Endometrial microvascular endothelial cells (primary cell): ENCODE data around the gene IPO4. TPM values are rescaled to one million over a fixed set of nuclear protein-coding genes. Genes with fewer than 3 reads are reported as not detected.
"Not testable (repeated sequence)": the region's sequence is repeated elsewhere in the genome, so short reads cannot be mapped to it uniquely, and the experiment has no call there.

ENCODE experiments used
- in situ Hi-C: cut with HindIII; loops from 2 replicates; pipeline ENCODE4 v1.10.0; 2017; ENCODE audit warnings: low sequenced_read_pairs, low pct_unique_long_range_greater_than_20kb; ENCODE audit errors: inconsistent ontology term
- total RNA-seq: library from RNA; depleted of rRNA; stranded (reverse); fragments of >200 nt; gene quantifications from one replicate; pipeline ENCODE4 v1.2.3, GENCODE V29; 2015; ENCODE audit errors: inconsistent ontology term

IPO4 gene
- total RNA-seq, 1 donor from 2014 or later: 85.0 TPM

DNA sequence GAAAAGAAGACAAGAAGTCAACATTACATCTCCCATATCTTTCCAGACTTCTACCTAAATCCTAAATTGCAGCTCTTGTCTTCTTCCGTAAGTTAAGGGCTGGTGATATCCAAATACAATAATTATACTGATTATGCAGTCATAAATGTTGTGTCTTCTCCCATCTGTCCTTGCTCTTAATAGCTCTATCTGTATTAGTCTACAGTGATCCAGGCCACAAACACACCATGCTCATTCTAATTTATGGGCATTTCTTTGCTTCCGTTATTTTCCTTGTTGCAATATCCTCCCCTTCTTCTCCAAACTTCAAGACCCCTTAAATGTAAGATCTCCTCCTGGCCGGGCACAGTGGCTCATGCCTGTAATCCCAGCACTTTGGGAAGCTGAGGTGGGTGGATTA lies 30.9 kb upstream of the IPO4 start:
- in situ Hi-C loops: no loop called here

DNA sequence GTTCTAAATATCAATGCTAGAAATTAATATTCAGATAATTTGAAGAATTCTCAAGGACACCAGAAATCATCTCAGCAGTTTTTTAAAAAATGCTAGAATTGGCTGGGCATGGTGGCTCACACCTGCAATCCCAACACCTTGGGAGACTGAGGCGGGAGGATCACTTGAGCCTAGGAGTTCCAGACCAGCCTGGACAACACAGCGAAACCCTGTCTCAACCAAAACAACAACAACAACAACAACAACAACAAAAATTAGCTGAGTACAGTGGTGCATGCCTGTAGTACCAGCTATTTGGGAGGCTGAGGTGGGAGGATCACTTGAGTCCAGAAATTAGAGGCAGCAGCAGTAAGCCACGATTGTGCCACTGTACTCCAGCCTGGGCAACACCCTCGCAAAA lies 30.5 kb upstream of the IPO4 start:
- in situ Hi-C loops: no loop called here

DNA sequence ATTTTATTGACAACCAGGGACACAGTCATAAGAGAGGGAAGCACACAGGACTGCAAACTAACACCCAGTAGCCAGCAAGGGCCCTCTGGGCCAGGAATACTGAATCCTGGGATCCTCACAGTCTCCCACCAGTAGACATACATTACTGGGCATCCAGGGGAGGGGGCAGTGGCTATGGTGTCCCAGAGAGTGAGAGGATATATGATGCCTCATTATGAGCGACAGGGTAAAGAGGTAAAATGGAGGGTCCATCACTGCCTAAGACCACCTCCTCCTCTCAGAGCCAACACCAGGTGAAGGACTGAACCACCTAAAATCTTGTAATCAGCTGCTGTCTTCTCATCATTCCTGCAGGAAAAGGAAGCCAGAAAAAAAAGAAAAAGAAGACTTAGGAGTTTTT lies 28.3 kb upstream of the IPO4 start:
- in situ Hi-C loops: not testable (repeated sequence)

DNA sequence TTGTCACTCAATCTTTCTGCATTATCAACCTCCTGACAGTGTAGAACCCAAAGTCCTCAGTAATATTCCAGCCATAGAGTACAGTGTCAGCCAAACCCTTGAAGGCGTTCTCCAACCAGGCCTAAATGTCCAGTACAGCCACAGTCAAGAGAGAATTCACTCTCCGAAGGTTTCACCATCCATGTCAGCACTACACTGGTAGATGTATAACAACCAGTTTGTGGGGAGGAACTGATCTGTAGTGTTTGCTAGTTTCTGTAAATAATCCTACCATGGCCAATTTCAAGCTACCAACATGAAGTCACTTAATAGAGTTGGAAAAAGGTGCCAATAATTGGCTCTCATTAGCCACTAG lies 27.7 kb upstream of the IPO4 start:
- in situ Hi-C loops: no loop called here

DNA sequence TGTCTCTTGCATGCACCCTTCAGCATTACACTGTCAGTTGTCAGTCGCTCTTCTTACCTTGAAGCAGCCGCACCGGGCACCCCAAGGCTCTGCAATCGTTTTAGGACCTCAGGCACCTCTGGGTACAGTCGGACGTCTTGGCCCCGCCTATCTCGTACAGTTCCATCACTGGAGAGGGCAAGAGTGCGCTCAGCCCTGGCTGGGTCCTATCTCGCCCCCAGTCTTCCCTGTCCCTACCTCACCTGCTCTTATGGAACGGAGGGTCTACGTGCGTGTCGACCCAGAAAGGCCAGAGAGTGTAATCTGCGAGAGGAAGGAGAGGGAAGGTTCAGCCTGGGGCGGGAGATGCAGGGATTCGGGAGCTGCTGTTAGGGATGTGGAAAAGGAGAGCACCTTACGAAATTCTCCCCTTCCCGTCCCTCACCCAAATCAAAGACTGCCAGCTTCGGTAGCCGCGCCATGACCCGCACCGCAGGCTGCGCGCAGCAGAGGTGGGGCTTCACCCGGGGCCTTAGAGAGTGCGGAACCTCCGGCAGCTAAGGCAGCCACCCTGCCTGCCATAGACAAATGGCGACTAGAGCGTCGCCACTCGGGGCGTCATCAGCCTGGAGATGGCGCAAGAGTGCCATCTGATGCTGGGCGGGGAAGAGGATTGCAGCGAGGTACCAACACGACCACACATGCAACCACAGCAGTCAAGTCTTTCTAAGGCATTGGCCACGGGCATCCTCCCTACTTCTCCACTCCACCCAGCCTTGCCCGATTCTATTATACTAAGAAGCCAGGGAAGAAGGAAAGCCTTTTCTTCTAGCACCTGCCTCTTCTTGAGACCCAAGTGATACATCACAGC lies 27.1 kb upstream of the IPO4 start, which contains the start of gene MDP1:
Gene MDP1 (minus strand): TSS at position 572 of the 850 bp plus-strand sequence. CDS start 111 bp downstream, at position 461.
- in situ Hi-C loops: no loop called here

DNA sequence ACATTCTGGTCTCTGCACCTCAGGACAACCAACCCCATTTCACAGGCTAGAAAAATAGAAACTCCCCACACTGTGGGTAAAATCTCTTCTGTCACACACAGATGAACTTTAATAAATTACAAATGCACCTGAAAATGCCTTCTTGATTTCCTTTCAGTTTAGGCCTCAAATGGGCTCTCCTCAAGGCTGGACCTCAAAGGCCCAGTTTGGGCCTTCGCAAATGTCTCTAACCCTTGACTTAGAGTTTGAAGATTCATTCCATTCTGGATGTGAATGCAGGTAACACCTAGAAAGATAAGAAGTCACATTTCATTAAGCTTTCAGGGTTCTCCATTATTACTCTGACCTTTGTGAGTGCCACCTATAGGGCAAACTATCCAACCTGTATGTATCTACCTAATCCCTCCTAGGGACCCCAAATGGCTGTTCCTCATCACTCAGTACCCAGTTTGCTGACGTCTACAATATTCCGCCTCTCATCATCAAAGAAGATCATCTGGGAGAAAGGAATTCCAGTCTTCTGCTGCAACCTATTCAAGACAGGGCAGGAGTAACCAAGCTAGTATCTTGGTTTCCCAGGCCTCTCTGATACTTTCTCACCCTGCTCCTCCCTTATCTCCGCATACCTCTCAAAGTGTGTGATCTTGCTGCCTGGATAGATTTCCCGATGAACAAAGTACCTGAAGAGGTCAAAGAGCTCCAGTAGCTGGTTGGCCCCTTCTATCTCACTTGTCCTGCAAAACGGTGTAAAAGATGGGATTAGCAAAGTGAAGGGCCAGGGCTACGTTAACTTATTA lies 25.4 kb upstream of the IPO4 start:
- in situ Hi-C loops: no loop called here

DNA sequence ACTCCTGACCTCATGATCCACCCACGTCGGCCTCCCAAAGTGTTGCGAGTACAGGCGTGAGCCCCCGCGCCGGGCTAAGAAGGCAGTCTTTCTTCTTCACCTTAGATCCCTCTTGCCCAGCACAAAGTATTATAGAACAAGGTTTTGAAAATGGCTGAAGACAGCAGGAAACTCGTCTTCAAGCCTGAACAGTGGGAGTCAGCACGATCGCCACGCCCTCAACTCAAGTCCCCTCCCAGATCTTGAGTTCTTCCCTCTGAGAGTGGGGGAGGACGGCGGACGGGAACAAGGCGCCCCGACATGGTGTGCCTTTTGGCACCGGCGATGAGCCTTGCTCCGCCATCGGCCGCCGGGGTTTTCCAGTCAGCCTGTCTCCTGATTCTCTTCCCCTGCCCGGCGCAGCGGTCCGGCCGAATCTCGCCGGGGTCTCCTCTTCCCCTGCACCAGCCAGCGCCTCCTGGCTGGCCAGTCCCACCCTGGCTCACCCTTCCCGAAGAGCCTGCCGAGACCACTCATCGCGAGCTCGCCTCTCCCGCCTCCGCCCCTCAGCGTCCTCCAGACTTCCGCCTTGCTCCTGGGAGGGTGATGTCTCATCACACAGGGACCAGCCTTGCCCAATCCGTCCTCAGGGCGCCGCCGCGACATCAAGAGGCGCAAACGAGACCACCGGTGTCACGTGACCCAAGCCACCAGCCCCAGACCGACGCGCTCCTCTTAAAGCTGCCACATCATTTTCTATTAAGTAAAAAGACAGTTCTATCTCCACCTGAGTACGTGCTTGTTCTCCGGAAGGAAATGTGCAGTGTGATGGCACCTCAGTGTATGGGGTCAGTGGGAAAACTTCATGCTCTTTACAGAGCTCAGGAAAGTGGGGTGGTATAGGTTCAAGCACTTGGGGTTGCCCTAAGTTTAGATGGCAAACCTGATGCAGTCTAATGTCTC lies 24.6 kb upstream of the IPO4 start, which contains the start of gene CHMP4A:
Gene CHMP4A (minus strand): TSS at position 565 of the 942 bp plus-strand sequence. CDS start 49 bp downstream, at position 516.
- in situ Hi-C loops: no loop called here

DNA sequence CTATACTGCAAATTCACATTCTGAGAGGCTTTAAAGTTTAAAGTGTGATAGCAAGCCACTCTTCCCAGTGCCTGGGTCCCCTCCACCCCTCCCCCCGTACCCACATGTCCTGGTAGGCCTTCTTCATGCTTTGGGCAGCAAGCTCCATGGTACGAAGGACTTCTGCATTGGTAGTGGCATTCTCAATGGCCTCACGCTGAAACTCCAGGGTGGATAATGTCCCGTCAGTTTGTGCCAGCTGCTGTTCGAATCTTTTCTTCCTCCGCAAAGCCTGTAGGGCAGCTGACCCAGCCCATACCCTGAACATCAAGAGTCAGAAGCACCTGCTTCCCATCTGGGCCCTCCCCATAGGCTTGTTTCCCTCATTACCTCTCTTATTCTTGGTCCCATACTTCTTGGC lies 22.7 kb upstream of the IPO4 start:
- in situ Hi-C loops: no loop called here

DNA sequence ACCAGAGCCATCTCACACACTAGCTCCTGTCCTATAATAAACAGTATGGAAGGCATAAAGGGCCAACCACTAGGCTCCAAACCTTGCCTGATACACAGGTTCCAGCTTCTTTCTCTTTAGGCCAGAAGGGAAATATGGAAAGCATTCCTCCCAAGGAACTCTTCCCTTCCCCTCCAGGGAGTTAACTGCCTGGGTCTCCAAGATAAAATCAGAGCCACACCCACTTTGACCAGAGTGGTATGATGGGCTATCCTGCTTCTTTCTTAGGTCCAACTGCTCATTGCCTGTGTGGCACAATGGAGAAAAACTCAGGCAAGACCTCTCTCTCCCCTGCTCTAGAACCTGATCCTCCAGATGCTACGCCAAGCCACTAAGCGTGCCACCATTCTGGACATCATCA lies 19.0 kb upstream of the IPO4 start:
- in situ Hi-C loops: loop anchor here (10.0 kb wide), 1 partner anchor 87 kb away; the partner anchor contains the start of genes DHRS1 and NOP9

DNA sequence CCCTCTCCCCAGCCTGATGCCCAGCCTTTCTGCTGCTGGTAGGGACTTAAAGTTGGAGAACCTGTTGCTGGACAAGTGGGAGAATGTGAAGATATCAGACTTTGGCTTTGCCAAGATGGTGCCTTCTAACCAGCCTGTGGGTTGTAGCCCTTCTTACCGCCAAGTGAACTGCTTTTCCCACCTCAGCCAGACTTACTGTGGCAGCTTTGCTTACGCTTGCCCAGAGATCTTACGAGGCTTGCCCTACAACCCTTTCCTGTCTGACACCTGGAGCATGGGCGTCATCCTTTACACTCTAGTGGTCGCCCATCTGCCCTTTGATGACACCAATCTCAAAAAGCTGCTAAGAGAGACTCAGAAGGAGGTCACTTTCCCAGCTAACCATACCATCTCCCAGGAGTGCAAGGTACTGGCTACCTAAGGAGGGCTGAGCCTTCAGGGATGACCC lies 18.5 kb upstream of the IPO4 start:
- in situ Hi-C loops: loop anchor here (10.0 kb wide), 1 partner anchor 88 kb away; the partner anchor contains the start of genes DHRS1 and NOP9

DNA sequence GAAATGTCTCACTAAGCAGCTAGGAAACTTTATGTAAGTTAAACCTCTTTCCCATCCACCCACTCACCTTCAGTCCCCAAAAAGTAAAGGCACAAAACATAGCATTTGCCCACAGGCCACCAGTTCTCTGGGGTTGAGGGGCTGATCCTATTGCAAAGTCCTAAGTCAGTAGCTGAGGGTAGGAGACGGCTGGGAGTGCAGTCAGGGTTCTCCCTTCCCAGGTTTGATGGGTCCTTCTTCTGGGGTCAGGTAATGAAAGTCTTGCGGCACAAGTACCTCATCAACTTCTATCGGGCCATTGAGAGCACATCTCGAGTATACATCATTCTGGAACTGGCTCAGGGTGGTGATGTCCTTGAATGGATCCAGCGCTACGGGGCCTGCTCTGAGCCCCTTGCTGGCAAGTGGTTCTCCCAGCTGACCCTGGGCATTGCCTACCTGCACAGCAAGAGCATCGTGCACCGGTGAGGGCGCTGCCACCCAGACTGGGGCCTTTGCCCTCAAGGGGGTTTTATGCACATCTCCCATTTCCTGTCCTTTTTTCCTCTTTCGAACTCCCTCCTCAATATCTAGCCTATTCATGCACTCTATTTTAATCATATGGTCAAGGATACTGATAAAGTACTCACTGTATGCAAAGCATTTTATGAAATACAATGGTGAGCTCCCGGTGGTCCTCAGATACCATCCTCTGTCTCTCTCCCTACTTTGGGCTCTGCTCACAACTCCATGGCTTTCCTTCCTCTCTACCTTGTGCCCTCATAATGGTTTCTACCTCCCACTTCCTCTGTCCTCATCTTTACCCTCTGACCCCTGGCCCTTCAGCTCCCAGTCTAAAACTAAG lies 17.9 kb upstream of the IPO4 start:
- in situ Hi-C loops: loop anchor here (10.0 kb wide), 1 partner anchor 88 kb away; the partner anchor contains the start of genes DHRS1 and NOP9

DNA sequence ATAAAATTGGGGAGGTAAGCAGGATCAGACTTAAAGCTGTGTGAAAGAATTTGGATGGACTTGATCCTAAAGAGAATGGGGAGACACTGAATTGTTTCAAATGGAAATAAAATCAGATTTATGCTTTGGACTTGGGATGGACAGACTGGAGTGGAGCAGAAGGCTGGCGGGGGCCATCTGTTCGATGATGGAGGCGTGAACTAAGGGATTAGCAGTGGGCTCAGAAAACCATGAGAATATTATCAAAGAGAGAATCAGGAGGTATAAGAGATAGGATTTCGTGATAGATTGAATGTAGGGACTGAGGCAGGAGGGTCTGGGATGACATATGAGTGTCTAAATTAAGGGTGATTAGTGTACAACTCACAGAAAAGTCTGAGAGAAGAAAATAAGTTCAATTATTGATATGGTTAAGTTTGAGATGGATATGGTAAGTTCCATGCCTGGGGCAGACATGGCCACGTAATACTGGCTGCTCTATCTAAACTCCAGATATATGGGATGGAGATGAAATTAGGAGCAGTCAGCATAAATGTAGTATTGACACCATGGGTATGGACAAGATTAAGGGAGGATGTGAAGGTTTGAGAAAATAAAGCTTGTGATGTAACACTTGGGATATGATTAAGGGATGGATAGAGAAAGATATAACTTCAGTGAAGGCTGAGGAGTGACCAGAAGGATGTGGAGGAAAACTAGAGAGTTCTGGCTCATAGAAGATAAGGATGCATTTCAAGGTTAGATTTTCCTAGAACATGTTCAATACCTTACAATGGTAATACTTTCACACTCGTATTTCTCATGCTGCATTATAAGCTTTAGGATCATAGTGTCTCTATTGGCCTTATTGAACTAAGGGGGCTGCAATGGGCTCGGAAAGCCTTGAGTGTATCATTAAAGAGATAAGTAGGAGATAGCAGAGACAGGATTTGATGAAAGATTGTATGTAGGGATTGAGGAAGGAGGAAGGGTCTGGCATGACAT lies 15.8 kb upstream of the IPO4 start:
- in situ Hi-C loops: loop anchor here (10.0 kb wide), 1 partner anchor 90 kb away; the partner anchor contains the start of genes DHRS1 and NOP9

DNA sequence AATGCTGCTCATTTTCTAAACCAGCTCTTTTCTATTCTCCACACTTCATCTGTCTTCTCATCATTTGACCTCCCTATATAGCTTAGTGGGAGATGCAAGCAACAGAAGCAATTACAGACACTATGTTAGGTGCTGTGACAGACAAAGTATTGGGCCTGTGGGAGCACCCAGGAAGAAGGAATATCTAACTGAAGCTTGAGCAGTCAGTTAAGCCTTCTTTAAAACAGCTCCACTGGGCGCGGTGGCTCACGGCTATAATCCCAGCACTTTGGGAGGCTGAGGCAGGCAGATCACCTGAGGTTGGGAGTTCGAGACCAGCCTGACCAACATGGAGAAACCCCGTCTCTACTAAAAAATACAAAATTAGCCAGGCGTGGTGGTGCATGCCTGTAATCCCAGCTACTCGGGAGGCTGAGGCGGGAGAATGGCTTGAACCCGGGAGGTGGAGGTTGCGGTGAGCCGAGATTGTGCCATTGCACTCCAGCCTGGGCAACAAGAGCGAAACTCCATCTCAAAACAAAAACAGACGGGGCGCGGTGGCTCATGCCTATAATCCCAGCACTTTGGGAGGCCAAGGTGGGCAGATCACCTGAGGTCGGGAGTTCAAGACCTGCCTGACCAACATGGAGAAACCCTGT lies 14.8 kb upstream of the IPO4 start:
- in situ Hi-C loops: loop anchor here (10.0 kb wide), 1 partner anchor 91 kb away; the partner anchor contains the start of genes DHRS1 and NOP9

DNA sequence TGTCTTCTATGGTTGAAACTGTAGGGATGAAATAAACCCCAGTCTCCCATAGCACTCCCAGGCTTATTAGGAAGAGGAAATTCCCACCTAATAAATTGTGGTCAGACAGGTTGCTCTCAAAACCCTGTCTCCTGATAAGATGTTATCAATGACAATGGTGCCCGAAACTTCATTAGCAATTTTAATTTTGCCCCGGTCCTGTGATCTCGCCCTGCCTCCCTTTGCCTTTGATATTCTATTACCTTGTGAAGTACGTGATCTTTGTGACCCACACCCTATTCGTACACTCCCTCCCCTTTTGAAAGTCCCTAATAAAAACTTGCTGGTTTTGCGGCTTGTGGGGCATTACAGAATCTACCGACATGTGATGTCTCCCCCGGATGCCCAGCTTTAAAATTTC lies 13.9 kb upstream of the IPO4 start:
- in situ Hi-C loops: loop anchor here (10.0 kb wide), 1 partner anchor 92 kb away; the partner anchor contains the start of genes DHRS1 and NOP9

DNA sequence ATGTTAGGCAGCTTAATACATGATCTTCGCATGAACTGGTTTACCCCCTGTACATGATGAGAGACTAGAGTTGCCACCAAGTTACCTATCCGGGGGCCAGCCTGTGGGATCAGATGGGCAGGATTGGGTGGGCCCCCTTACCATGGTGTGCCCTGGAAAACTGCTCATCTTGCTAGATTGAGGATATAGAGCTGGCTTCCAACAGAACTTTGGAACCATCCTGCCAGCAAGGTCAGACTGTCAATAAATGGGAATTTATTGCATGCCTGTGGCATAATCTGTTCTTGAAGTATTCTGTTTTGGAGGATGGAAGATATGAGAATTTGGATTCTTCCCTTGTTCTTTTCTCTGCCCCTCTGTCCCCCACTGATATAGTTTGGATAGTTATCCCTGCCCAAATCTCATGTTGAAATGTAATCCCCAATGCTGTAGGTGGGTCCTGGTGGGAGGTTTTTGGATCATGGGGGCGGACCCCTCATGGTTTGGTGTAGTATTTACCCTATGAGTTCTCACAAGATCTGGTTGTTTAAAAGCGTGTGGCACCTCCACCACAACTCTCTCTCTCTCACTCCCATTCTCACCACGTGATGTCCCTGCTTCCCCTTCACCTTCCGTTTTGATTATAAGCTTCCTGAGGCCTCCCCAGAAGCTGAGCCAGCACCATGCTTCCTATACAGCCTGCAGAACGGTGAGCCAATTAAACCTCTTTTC lies 10.4 kb upstream of the IPO4 start:
- in situ Hi-C loops: no loop called here
